GM12878 (cell line): ENCODE measurements around the gene DYNLT4. TPM values are rescaled to one million over a fixed set of nuclear protein-coding genes. Genes with fewer than 3 reads are reported as not detected.

Source experiments
- ATAC-seq: fragments of 200-7000 bp; cut with Tn5 transposase; 3 replicates; pipeline ENCODE4 v1.9.1; 2020; ENCODE audit warnings: mild to moderate bottlenecking, moderate library complexity
- BruUV-seq: library from RNA; stranded (reverse); fragments of 400-500 nt; replicated peaks from 2 replicates; lab custom pipeline; 2021; lab: Mats Ljungman, UMichigan
- CTCF ChIA-PET: fragments of 300-600 bp; sonication (Branson Sonifier 250); formaldehyde crosslinking; extraction: SDS; loops from one replicate; lab custom pipeline; 2021; ENCODE audit warnings: inconsistent platforms; lab: Yijun Ruan, JAX
- POLR2A ChIA-PET: fragments of 350-600 bp; formaldehyde crosslinking; extraction: SDS; loops from one replicate; lab custom pipeline; 2021; ENCODE audit warnings: inconsistent platforms; lab: Charles Lee
- RAD21 ChIA-PET: fragments of 300-600 bp; sonication (Branson Sonifier 250); formaldehyde crosslinking; loops from one replicate; lab custom pipeline; 2023; ENCODE audit warnings: antibody characterized with exemption; ENCODE audit not compliant: unreplicated experiment; lab: Charles Lee
- SMC1A ChIA-PET: fragments of 300-600 bp; sonication (Branson Sonifier 250); formaldehyde crosslinking; loops from one replicate; lab custom pipeline; 2023; ENCODE audit not compliant: unreplicated experiment, uncharacterized antibody; lab: Charles Lee
- DNase-seq: peaks from one replicate; pipeline ENCODE4 v3.0.0-alpha.2; 2011; ENCODE audit warnings: low read depth, low spot score
- FAIRE-seq: peaks from 3 replicates; lab custom pipeline; 2011; peaks lifted over from hg19 to GRCh38; lab: Jason Lieb, UNC
- H2AFZ ChIP-seq: 2 replicates; pipeline ENCODE4 v1.6.0; 2011; ENCODE audit warnings: low read depth, low read length, control low read depth; ENCODE audit not compliant: control insufficient read depth
- H3K27ac ChIP-seq: 2 replicates; pipeline ENCODE4 v1.5.1; 2011; ENCODE audit warnings: control low read depth; ENCODE audit not compliant: control insufficient read depth, insufficient read depth
- H3K27me3 ChIP-seq, 2 experiments: replicated peaks in 1 of 2; 2 replicates each; pipeline versions ENCODE4 v1.6.0 to v1.6.1; 2011; ENCODE audit warnings: low read length in 1 of 2; ENCODE audit not compliant: control insufficient read depth in 2 of 2, insufficient read depth in 2 of 2
- H3K36me3 ChIP-seq, 2 experiments: 2 replicates each; pipeline ENCODE4 v1.5.1; 2011; ENCODE audit warnings: low read length in 1 of 2; ENCODE audit not compliant: control insufficient read depth in 2 of 2, insufficient read depth in 2 of 2
- H3K4me1 ChIP-seq: 2 replicates; pipeline ENCODE4 v1.6.1; 2011; ENCODE audit warnings: mild to moderate bottlenecking, low read length, moderate library complexity, mixed read lengths; ENCODE audit not compliant: control insufficient read depth, insufficient read depth
- H3K4me2 ChIP-seq: 2 replicates; pipeline ENCODE4 v1.6.0; 2011; ENCODE audit warnings: control low read depth; ENCODE audit not compliant: control insufficient read depth, insufficient read depth
- H3K4me3 ChIP-seq: fragments of 200-600 bp; sonication (generic); 2 replicates; pipeline ENCODE4 v1.5.1; 2016
- H3K79me2 ChIP-seq: 2 replicates; pipeline ENCODE4 v1.6.0; 2011; ENCODE audit warnings: low read length; ENCODE audit not compliant: control insufficient read depth, insufficient read depth
- H3K9ac ChIP-seq: 2 replicates; pipeline ENCODE4 v1.8.0; 2011; ENCODE audit warnings: low read length, control low read depth, mixed read lengths; ENCODE audit not compliant: control insufficient read depth, insufficient read depth
- H3K9me3 ChIP-seq: replicated peaks from 3 replicates; pipeline ENCODE4 v1.5.1; 2011; ENCODE audit warnings: mild to moderate bottlenecking, low read length; ENCODE audit not compliant: control insufficient read depth, insufficient read depth
- H4K20me1 ChIP-seq: 2 replicates; pipeline ENCODE4 v1.6.0; 2011; ENCODE audit not compliant: control insufficient read depth, insufficient read depth
- CEBPB ChIP-seq, 2 experiments: fragments of 150-350 bp in 1 of 2; IDR thresholded peaks; 2 replicates each; pipeline ENCODE4 v1.6.1; 2012 to 2014; ENCODE audit warnings: low read depth in 2 of 2, low read length in 2 of 2, borderline replicate concordance in 1 of 2, inconsistent platforms in 1 of 2
- CREB1 ChIP-seq: IDR thresholded peaks from 2 replicates; pipeline ENCODE4 v1.6.1; 2012; ENCODE audit warnings: low read depth, mild to moderate bottlenecking, inconsistent platforms
- E4F1 ChIP-seq: fragments of 450-650 bp; IDR thresholded peaks from 2 replicates; pipeline ENCODE4 v1.6.1; 2018; ENCODE audit warnings: borderline replicate concordance, mild to moderate bottlenecking; ENCODE audit not compliant: partially characterized antibody
- KLF5 ChIP-seq: fragments of 450-650 bp; IDR thresholded peaks from 2 replicates; pipeline ENCODE4 v1.6.1; 2014; ENCODE audit warnings: mild to moderate bottlenecking; ENCODE audit not compliant: partially characterized antibody
- MYB ChIP-seq: fragments of 150-350 bp; IDR thresholded peaks from 2 replicates; pipeline ENCODE4 v1.6.1; 2014; ENCODE audit warnings: mild to moderate bottlenecking, low read depth, low read length, borderline replicate concordance
- NFYB ChIP-seq: IDR thresholded peaks from 2 replicates; pipeline ENCODE4 v1.6.1; 2011; ENCODE audit warnings: low read depth, mild to moderate bottlenecking, low read length, improper control_type of control experiment, moderate library complexity; ENCODE audit not compliant: insufficient read depth
- NKRF ChIP-seq: fragments of 450-650 bp; conservative IDR thresholded peaks from 2 replicates; pipeline ENCODE4 v1.6.1; 2017; ENCODE audit warnings: mild to moderate bottlenecking, moderate library complexity
- PKNOX1 ChIP-seq: fragments of 450-650 bp; IDR thresholded peaks from 2 replicates; pipeline ENCODE4 v1.6.1; 2016; ENCODE audit warnings: mild to moderate bottlenecking
- RELA ChIP-seq: fragments of 450-650 bp; IDR thresholded peaks from 2 replicates; pipeline ENCODE4 v1.8.0; 2014; ENCODE audit warnings: borderline replicate concordance; ENCODE audit not compliant: partially characterized antibody
- SPI1 ChIP-seq: IDR thresholded peaks from 2 replicates; pipeline ENCODE4 v1.6.1; 2011; ENCODE audit warnings: low read depth, mild to moderate bottlenecking, low read length, moderate library complexity, borderline replicate concordance; ENCODE audit not compliant: insufficient read depth
- ZNF274 ChIP-seq: IDR thresholded peaks from one replicate; pipeline ENCODE4 v1.8.0; 2011; ENCODE audit not compliant: insufficient read length, insufficient read depth
- WGBS: methylation state at CpG from one replicate; pipeline ENCODE4 v1.1.6; 2016; ENCODE audit warnings: low lambda C conversion rate; ENCODE audit not compliant: insufficient replicate concordance, insufficient coverage; ENCODE audit errors: missing lambda C conversion rate; 5-methylcytosine and 5-hydroxymethylcytosine counted together
- in situ Hi-C: fragments of 300-500 bp; cut with MboI; formaldehyde crosslinking; loops from 9 replicates; pipeline ENCODE4 v1.14.3; 2018; ENCODE audit warnings: mixed read lengths
- intact Hi-C: fragments of 100-400 bp; cut with micrococcal nuclease; formaldehyde crosslinking; loops from one replicate; pipeline ENCODE4 v1.14.2; 2022; ENCODE audit not compliant: unreplicated experiment
- polyA plus RNA-seq, 11 experiments: library from polyadenylated mRNA; depleted of rRNA in 4 of 11; unstranded in 6 of 11; stranded (reverse) in 5 of 11; fragments of >200 nt; fragmentation: Nextera tagmentation in 4 of 11; fragmentation: Illumina TruSeq in 1 of 11; extraction: Ambion mirVana in 4 of 11; extraction: Trizol in 1 of 11; gene quantifications; 1 replicate in 1 of 11; 2 replicates in 10 of 11; pipeline versions ENCODE4 v1.2.1 to v1.2.3, GENCODE V29; 2011 to 2016; ENCODE audit warnings: inconsistent platforms in 2 of 11, missing spikeins in 2 of 11, low read depth in 1 of 11
- total RNA-seq, 4 experiments: library from RNA; depleted of rRNA in 3 of 4; stranded (reverse); fragments of >200 nt in 3 of 4; fragmentation: Illumina TruSeq in 1 of 4; extraction: Trizol in 1 of 4; gene quantifications; 2 replicates each; pipeline versions ENCODE4 v1.2.1 to v1.2.3, GENCODE V29; 2013 to 2021
- TF ChIP-seq, protein P1 (sequence below): fragments of 450-650 bp; IDR thresholded peaks from 2 replicates; pipeline ENCODE4 v1.6.1; 2016; ENCODE audit warnings: mild to moderate bottlenecking

DYNLT4 gene
- total and polyA plus RNA-seq, 10 of the 15 experiments (the other 5 are each of a cell fraction or from before 2014, with no cell fraction given) = 0.23 to 0.28 TPM; not detected in 8

DNA sequence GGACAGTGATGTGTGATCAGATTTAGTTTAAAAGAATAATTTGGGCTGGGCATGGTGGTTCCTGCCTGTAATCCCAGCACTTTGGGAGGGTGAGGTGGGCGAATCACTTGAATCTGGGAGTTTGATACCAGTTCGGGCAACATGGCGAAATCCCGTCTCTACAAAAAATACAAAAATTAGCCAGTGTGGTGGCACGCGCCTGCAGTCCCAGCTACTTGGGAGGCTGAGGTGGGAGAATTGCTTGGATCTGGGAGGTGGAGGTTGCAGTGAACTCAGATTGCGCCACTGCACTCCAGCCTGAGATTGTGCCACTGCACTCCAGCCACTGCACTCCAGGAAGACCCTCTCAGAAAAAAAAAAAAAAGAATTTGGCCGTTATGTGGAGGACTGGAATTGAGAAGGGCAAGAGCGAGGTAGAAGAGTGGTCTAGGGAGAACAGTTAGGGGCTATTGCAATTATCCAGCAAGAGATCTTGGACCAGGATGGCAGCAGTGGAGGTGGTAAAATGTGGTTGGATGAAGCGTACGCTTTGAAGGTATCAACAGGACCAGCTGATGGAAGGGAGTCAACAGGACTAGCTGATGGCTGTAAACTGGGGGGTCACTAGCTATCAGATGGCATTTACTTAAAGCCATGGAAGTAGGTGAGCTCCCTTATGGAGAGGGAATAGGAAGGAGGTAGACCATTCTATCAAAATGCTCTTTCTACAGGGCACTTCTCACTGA is 10.8 kb upstream of the DYNLT4 start:
- Histone ChIP-seq H3K79me2 (no peaks in the 10 kb centered on the region), H3K27ac (no peak overlapping the region), H3K4me2 (no peak overlapping the region), H4K20me1 (no peaks in the 10 kb centered on the region), H3K27me3 (no peaks in the 10 kb centered on the region), H3K36me3 (no peaks in the 10 kb centered on the region), H2AFZ (no peak overlapping the region), H3K4me3 (no peak overlapping the region), H3K9me3 (no peaks in the 10 kb centered on the region), H3K9ac (no peak overlapping the region), H3K4me1 (peaks cover 7% of the 10 kb centered on the region)
- in situ Hi-C loops (no loop called here), intact Hi-C loops (loop anchor here (5.0 kb wide), 1 partner anchor 41 kb away; the partner anchor contains the start of gene RPS8)
- TF ChIP-seq PKNOX1 = no peak
- no peak for TF ChIP-seq NFYB
- TF ChIP-seq ZNF274 = no peak
- no peak for TF ChIP-seq NKRF
- TF ChIP-seq CREB1 = no peak
- TF ChIP-seq SPI1 = no peak
- TF ChIP-seq MYB = no peak
- TF ChIP-seq KLF5 = no peak
- no peak for TF ChIP-seq CEBPB (IDR thresholded peaks at IDR 0.05; ENCODE audit: borderline replicate concordance in 1 of 2, low read depth in 2 of 2, low read length in 2 of 2)
- no peak for TF ChIP-seq RELA
- no peak for TF ChIP-seq E4F1
- TF ChIP-seq, protein P1, sequence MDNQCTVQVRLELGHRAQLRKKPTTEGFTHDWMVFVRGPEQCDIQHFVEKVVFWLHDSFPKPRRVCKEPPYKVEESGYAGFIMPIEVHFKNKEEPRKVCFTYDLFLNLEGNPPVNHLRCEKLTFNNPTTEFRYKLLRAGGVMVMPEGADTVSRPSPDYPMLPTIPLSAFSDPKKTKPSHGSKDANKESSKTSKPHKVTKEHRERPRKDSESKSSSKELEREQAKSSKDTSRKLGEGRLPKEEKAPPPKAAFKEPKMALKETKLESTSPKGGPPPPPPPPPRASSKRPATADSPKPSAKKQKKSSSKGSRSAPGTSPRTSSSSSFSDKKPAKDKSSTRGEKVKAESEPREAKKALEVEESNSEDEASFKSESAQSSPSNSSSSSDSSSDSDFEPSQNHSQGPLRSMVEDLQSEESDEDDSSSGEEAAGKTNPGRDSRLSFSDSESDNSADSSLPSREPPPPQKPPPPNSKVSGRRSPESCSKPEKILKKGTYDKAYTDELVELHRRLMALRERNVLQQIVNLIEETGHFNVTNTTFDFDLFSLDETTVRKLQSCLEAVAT = no peak
- RAD21 ChIA-PET = interaction anchor here (1.4 to 3.5 kb wide), 3 partner anchors 9 to 96 kb away, joined by 4 to 41 read pairs (median 23); partner anchors contain the start of genes BTBD19 and PLK3
- BruUV-seq = no TSS peak
- no peak for DNase-seq
- no peak for FAIRE-seq
- POLR2A ChIA-PET = interaction anchor here (0.8 to 5.9 kb wide), 7 partner anchors 9 to 96 kb away, joined by 3 to 56 read pairs (median 4); partner anchors contain the start of genes BEST4, BTBD19, DYNLT4 and PLK3
- SMC1A ChIA-PET = interaction anchor here (0.6 to 5.9 kb wide), 9 partner anchors 9 to 100 kb away, joined by 3 to 52 read pairs (median 3); partner anchors contain the start of genes BEST4, BTBD19, DYNLT4 and PLK3
- CTCF ChIA-PET = interaction anchor here (0.8 to 4.7 kb wide), 8 partner anchors 10 to 675 kb away, joined by 3 to 45 read pairs (median 6); partner anchors contain the start of genes BTBD19, DYNLT4, PLK3 and RNU5D-1
- WGBS = 96% methylated on average over 11 of the region's 11 CpGs
- ATAC-seq = no peak
